ENCODE measurements around the gene MYOT. TPM values are rescaled to one million over a fixed set of nuclear protein-coding genes. Genes with fewer than 3 reads are reported as not detected.
"Not testable (repeated sequence)": the region's sequence is repeated elsewhere in the genome, so short reads cannot be mapped to it uniquely, and the experiment has no call there.

The MYOT gene
- total RNA-seq, 1 donor from 2014 or later, result not detected

GRCh38 chr5:137858954-137859353, 8.7 kb upstream of the MYOT start:
- TF ChIP-seq CTCF (IDR thresholded peaks at IDR 0.05; ENCODE audit: unreplicated experiment), result no peak
- no peaks in the 10 kb centered on the region for H3K9me3 Mint-ChIP-seq (ENCODE audit: low read depth)
- H3K36me3 Mint-ChIP-seq (ENCODE audit: insufficient read depth), result no peaks in the 10 kb centered on the region
- peaks cover 5% of the 10 kb centered on the region for H3K4me1 Mint-ChIP-seq (ENCODE audit: low read depth)
- no peak overlapping the region for H3K4me3 Mint-ChIP-seq (ENCODE audit: low read depth)
- DNase-seq (ENCODE audit: low spot score, unreplicated experiment), result no peak
- no peak overlapping the region for H3K27ac Mint-ChIP-seq
- no peaks in the 10 kb centered on the region for H3K27me3 Mint-ChIP-seq

GRCh38 chr5:137862251-137862650, 5.4 kb upstream of the MYOT start:
- no peaks in the 10 kb centered on the region for H3K9me3 Mint-ChIP-seq (ENCODE audit: low read depth)
- H3K4me3 Mint-ChIP-seq (ENCODE audit: low read depth), result no peak overlapping the region
- no peaks in the 10 kb centered on the region for H3K36me3 Mint-ChIP-seq (ENCODE audit: insufficient read depth)
- H3K4me1 Mint-ChIP-seq (ENCODE audit: low read depth), result no peaks in the 10 kb centered on the region
- H3K27me3 Mint-ChIP-seq, result peaks cover 4% of the 10 kb centered on the region
- DNase-seq (ENCODE audit: low spot score, unreplicated experiment), result no peak
- TF ChIP-seq CTCF (IDR thresholded peaks at IDR 0.05; ENCODE audit: unreplicated experiment), result no peak
- no peak overlapping the region for H3K27ac Mint-ChIP-seq

DNA sequence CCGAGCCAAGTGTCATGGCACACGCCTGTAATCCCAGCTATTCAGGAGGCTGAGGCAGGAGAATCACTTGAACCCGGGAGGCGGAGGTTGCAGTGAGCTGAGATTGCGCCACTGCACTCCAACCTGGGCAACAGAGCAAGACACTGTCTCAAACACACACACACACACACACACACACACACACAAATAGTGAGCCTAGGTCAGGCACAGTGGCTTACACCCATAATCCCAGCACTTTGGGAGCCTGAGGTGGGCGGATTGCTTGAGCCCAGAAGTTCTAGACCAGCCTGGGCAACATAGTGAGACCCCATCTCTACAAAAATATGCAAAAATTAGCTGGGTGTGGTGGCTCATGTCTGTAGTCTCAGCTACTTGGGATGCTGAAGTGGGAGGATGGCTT, 4.0 kb upstream of the MYOT start:
- H3K9me3 Mint-ChIP-seq (ENCODE audit: low read depth); H3K4me3 Mint-ChIP-seq (ENCODE audit: low read depth); H3K36me3 Mint-ChIP-seq (ENCODE audit: insufficient read depth); H3K27me3 Mint-ChIP-seq; DNase-seq (ENCODE audit: low spot score, unreplicated experiment); H3K4me1 Mint-ChIP-seq (ENCODE audit: low read depth); H3K27ac Mint-ChIP-seq: not testable (repeated sequence)

DNA sequence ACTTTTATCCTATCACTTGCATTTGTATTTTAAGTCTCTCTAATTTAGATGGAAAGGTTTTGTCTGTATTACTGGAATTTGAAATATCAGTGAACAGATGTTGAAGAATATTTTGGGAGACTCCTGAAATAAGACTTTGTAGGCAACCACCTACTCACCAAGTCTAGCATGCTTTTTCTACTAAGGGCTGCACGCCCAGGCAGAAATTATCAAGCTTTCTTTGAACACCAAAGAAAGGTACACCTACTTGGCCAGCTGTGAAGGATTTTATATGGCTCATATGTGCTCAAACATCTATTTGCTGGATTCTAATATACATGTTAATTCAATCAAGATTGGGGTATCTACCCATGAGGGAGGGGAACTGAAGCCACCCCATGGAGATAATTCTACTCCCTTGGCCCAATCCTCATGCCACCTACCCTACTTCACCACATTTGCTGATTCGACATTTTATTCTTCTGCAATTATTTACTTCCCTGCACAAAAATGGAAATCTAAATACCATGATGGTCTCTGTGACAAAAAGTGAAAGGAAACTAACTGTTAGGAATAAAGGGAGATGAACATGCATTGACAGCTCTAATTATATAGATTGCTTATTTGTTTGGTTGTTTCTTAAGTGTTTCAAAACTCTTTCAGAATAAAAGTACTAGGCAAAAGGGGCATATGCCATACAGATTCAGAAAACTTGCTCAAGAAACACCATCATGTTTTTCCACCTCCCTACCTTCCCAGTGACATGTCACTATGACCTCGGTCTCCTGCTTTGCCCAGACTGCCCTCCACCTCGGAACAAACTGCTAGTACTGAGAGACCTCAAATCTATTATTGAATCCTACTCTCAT, 895 bp upstream of the MYOT start:
- H3K4me3 Mint-ChIP-seq (ENCODE audit: low read depth), result no peak overlapping the region
- TF ChIP-seq CTCF (IDR thresholded peaks at IDR 0.05; ENCODE audit: unreplicated experiment), result no peak
- H3K36me3 Mint-ChIP-seq (ENCODE audit: insufficient read depth), result no peaks in the 10 kb centered on the region
- DNase-seq (ENCODE audit: low spot score, unreplicated experiment), result no peak
- H3K27me3 Mint-ChIP-seq, result peaks cover 4% of the 10 kb centered on the region
- no peaks in the 10 kb centered on the region for H3K4me1 Mint-ChIP-seq (ENCODE audit: low read depth)
- no peaks in the 10 kb centered on the region for H3K9me3 Mint-ChIP-seq (ENCODE audit: low read depth)
- no peak overlapping the region for H3K27ac Mint-ChIP-seq

DNA sequence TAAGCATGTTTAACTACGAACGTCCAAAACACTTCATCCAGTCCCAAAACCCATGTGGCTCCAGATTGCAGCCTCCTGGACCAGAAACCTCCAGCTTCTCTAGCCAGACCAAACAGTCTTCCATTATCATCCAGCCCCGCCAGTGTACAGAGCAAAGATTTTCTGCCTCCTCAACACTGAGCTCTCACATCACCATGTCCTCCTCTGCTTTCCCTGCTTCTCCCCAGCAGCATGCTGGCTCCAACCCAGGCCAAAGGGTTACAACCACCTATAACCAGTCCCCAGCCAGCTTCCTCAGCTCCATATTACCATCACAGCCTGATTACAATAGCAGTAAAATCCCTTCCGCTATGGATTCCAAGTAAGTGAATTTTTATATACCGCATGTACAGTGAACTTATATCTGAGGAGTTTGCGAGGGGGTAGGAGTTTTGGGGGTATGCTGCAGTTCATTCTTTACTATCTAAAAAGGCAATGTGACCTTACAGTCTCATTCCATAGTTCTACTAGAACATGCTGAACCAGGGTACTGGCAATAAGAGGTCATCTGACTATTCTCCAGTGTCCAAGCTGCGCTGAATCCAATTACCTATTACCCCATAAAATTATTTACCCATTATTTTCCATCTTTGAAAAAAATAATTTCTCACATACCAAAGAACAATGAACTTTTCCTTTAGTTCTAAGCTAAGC, 3.1 kb downstream of the MYOT start:
- no peaks in the 10 kb centered on the region for H3K4me1 Mint-ChIP-seq (ENCODE audit: low read depth)
- no peaks in the 10 kb centered on the region for H3K9me3 Mint-ChIP-seq (ENCODE audit: low read depth)
- DNase-seq (ENCODE audit: low spot score, unreplicated experiment), result no peak
- no peak overlapping the region for H3K4me3 Mint-ChIP-seq (ENCODE audit: low read depth)
- no peak for TF ChIP-seq CTCF (IDR thresholded peaks at IDR 0.05; ENCODE audit: unreplicated experiment)
- no peaks in the 10 kb centered on the region for H3K36me3 Mint-ChIP-seq (ENCODE audit: insufficient read depth)
- no peaks in the 10 kb centered on the region for H3K27me3 Mint-ChIP-seq
- H3K27ac Mint-ChIP-seq, result no peak overlapping the region

All from progenitor cell of endocrine pancreas (in vitro differentiated cells).